Hepatocyte (in vitro differentiated cells): ENCODE data around the gene UQCC5. TPM values are rescaled to one million over a fixed set of nuclear protein-coding genes. Genes with fewer than 3 reads are reported as not detected.

ENCODE experiments used
- DNase-seq: peaks from one replicate; pipeline ENCODE4 v3.0.0-alpha.2; 2016; ENCODE audit warnings: low spot score
- H2AFZ ChIP-seq: fragments of 200-600 bp; sonication (generic); 2 replicates; pipeline ENCODE4 v1.6.0; 2016; ENCODE audit warnings: antibody characterized with exemption, mild to moderate bottlenecking
- H3K27ac ChIP-seq: fragments of 200-600 bp; sonication (generic); 2 replicates; pipeline ENCODE4 v1.5.1; 2016; ENCODE audit warnings: mild to moderate bottlenecking
- H3K27me3 ChIP-seq: fragments of 200-600 bp; sonication (generic); 2 replicates; pipeline ENCODE4 v1.6.1; 2016
- H3K36me3 ChIP-seq: fragments of 200-600 bp; sonication (generic); replicated peaks from 2 replicates; pipeline ENCODE4 v1.5.1; 2016; ENCODE audit warnings: low read depth; ENCODE audit not compliant: insufficient read depth
- H3K4me1 ChIP-seq: fragments of 200-600 bp; sonication (generic); 2 replicates; pipeline ENCODE4 v1.5.1; 2016; ENCODE audit warnings: mild to moderate bottlenecking, moderate library complexity; ENCODE audit not compliant: insufficient read depth
- H3K4me2 ChIP-seq: fragments of 200-600 bp; sonication (generic); 2 replicates; pipeline ENCODE4 v1.6.0; 2016
- H3K4me3 ChIP-seq: fragments of 200-600 bp; sonication (generic); 2 replicates; pipeline ENCODE4 v1.5.1; 2016; ENCODE audit warnings: mild to moderate bottlenecking
- H3K79me2 ChIP-seq: fragments of 200-600 bp; sonication (generic); 2 replicates; pipeline ENCODE4 v1.6.0; 2017; ENCODE audit warnings: mild to moderate bottlenecking
- H3K9me2 ChIP-seq: fragments of 200-600 bp; sonication (generic); replicated peaks from 2 replicates; pipeline ENCODE4 v1.6.0; 2017; ENCODE audit warnings: mild to moderate bottlenecking; ENCODE audit not compliant: insufficient read depth
- H3K9me3 ChIP-seq: fragments of 200-600 bp; sonication (generic); 2 replicates; pipeline ENCODE4 v1.5.1; 2016; ENCODE audit warnings: low read depth, mild to moderate bottlenecking
- H4K20me1 ChIP-seq: fragments of 200-600 bp; sonication (generic); 2 replicates; pipeline ENCODE4 v1.6.0; 2016; ENCODE audit warnings: mild to moderate bottlenecking; ENCODE audit not compliant: insufficient read depth, poor library complexity, severe bottlenecking
- EZH2 ChIP-seq: fragments of 200-600 bp; sonication (generic); IDR thresholded peaks from 2 replicates; pipeline ENCODE4 v1.6.1; 2016; ENCODE audit warnings: antibody characterized with exemption, mild to moderate bottlenecking, borderline replicate concordance
- EZH2phosphoT487 ChIP-seq: fragments of 200-600 bp; sonication (generic); IDR thresholded peaks from one replicate; pipeline ENCODE4 v1.6.1; 2018; ENCODE audit warnings: antibody characterized with exemption, mild to moderate bottlenecking, low read depth, moderate library complexity; ENCODE audit not compliant: unreplicated experiment, severe bottlenecking
- WGBS: methylation state at CpG from one replicate; pipeline ENCODE4 v1.1.6; 2016; ENCODE audit warnings: low lambda C conversion rate; ENCODE audit errors: missing lambda C conversion rate; 5-methylcytosine and 5-hydroxymethylcytosine counted together
- polyA plus RNA-seq: library from polyadenylated mRNA; unstranded; fragments of >200 nt; fragmentation: Nextera tagmentation; extraction: Ambion mirVana; gene quantifications from 2 replicates; pipeline ENCODE4 v1.2.1, GENCODE V29; 2016
- total RNA-seq: library from RNA; depleted of rRNA; stranded (reverse); fragments of >200 nt; gene quantifications from 2 replicates; pipeline ENCODE4 v1.2.3, GENCODE V29; 2014
- TF ChIP-seq, protein P1 (sequence below): fragments of 200-600 bp; sonication (generic); IDR thresholded peaks from 2 replicates; pipeline ENCODE4 v1.5.1; 2016; ENCODE audit warnings: antibody characterized with exemption, mild to moderate bottlenecking; ENCODE audit not compliant: poor library complexity

The UQCC5 gene
- total and polyA plus RNA-seq, 2 experiments from 2014 or later = 0.83 to 51.7 TPM

GRCh38 chr3:52534281-52535183 is 1.9 kb upstream of the UQCC5 start:
- no peaks in the 10 kb centered on the region for H3K9me2 ChIP-seq
- H3K79me2 ChIP-seq = peaks cover 77% of the 10 kb centered on the region
- H3K4me2 ChIP-seq = peak overlapping the region; percentile 84
- H2AFZ ChIP-seq = peak overlapping the region; percentile 77
- H3K9me3 ChIP-seq = no peaks in the 10 kb centered on the region
- peak overlapping the region; percentile 82 for H3K4me3 ChIP-seq
- H3K4me1 ChIP-seq = peaks cover 62% of the 10 kb centered on the region
- 53% methylated on average over 54 of the region's 57 CpGs for WGBS
- H3K27ac ChIP-seq = peak overlapping the region; percentile 91
- peaks cover 27% of the 10 kb centered on the region for H4K20me1 ChIP-seq
- no peaks in the 10 kb centered on the region for H3K36me3 ChIP-seq
- TF ChIP-seq EZH2 (no peak), EZH2phosphoT487 (no peak)
- TF ChIP-seq, protein P1, sequence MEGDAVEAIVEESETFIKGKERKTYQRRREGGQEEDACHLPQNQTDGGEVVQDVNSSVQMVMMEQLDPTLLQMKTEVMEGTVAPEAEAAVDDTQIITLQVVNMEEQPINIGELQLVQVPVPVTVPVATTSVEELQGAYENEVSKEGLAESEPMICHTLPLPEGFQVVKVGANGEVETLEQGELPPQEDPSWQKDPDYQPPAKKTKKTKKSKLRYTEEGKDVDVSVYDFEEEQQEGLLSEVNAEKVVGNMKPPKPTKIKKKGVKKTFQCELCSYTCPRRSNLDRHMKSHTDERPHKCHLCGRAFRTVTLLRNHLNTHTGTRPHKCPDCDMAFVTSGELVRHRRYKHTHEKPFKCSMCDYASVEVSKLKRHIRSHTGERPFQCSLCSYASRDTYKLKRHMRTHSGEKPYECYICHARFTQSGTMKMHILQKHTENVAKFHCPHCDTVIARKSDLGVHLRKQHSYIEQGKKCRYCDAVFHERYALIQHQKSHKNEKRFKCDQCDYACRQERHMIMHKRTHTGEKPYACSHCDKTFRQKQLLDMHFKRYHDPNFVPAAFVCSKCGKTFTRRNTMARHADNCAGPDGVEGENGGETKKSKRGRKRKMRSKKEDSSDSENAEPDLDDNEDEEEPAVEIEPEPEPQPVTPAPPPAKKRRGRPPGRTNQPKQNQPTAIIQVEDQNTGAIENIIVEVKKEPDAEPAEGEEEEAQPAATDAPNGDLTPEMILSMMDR = no peak
- peak; percentile 55 for DNase-seq
- H3K27me3 ChIP-seq = no peaks in the 10 kb centered on the region

- H3K36me3 ChIP-seq = no peaks in the 10 kb centered on the region
- DNase-seq = no peak
- H3K27ac ChIP-seq = peak overlapping the region; percentile 91
- no peak overlapping the region for H3K4me3 ChIP-seq
- no peaks in the 10 kb centered on the region for H3K27me3 ChIP-seq
- no peak for TF ChIP-seq EZH2
- TF ChIP-seq, protein P1 = no peak
- TF ChIP-seq EZH2phosphoT487 = no peak
- H3K79me2 ChIP-seq = peaks cover 77% of the 10 kb centered on the region
- H3K4me1 ChIP-seq = peaks cover 53% of the 10 kb centered on the region
- H4K20me1 ChIP-seq = peaks cover 27% of the 10 kb centered on the region
- peak overlapping the region; percentile 22 for H2AFZ ChIP-seq
- H3K9me3 ChIP-seq = no peaks in the 10 kb centered on the region
- 95% methylated on average over 18 of the region's 19 CpGs for WGBS
- H3K9me2 ChIP-seq = no peaks in the 10 kb centered on the region
- H3K4me2 ChIP-seq = peak overlapping the region; percentile 84
Observed at GRCh38 chr3:52535411-52536111, 844 bp upstream of the UQCC5 start.

- H3K9me3 ChIP-seq = no peaks in the 10 kb centered on the region
- WGBS = 22% methylated on average over 8 of the region's 9 CpGs
Observed at GRCh38 chr3:52536112-52536368, 365 bp upstream of the UQCC5 start.

More at GRCh38 chr3:52536112-52536368, 365 bp upstream of the UQCC5 start:
- peaks cover 48% of the 10 kb centered on the region for H3K4me1 ChIP-seq
- peak overlapping the region; percentile 14 for H3K27ac ChIP-seq
- no peaks in the 10 kb centered on the region for H3K27me3 ChIP-seq
- peak overlapping the region; percentile 22 for H2AFZ ChIP-seq
- peaks cover 23% of the 10 kb centered on the region for H4K20me1 ChIP-seq
- no peak overlapping the region for H3K4me3 ChIP-seq
- no peaks in the 10 kb centered on the region for H3K36me3 ChIP-seq
- no peaks in the 10 kb centered on the region for H3K9me2 ChIP-seq
- H3K79me2 ChIP-seq = peaks cover 76% of the 10 kb centered on the region
- DNase-seq = no peak
- peak overlapping the region; percentile 84 for H3K4me2 ChIP-seq
- no peak for TF ChIP-seq EZH2
- TF ChIP-seq, protein P1 = no peak
- no peak for TF ChIP-seq EZH2phosphoT487
